ENCODE data around the gene TMEM176A. TPM values are rescaled to one million over a fixed set of nuclear protein-coding genes. Genes with fewer than 3 reads are reported as not detected.

Gene TMEM176A
- polyA plus RNA-seq, 1 donor (not counting 4 experiments of a cell fraction or from before 2014, with no cell fraction given) = not detected

DNA sequence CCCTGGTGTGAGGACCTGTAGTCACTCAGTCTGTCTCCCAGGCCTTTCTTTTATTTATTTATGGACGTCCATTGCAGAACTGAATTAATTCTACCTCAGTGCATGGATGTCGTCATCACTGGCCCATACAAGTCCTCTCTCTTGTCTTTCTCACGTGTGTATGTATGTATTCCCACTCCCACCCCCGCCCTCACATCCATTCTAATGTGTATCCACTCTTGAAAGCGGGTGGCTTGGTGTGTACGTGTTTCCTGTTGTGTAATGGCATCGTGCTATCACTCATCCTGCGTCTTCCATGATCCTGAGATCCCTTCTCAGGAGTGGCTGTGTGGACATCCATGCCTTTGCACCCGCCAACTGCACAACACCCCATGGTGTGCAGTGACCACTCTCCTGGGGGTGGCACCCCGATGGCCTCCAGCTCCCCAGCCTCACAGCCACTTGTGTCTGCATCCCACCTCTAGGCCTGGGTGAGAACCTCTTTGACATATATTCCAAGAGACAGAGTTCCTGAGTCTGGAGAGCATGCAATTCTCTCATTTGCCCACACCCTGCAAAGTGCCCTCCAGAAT lies 48.7 kb downstream of the TMEM176A start:
- Histone ChIP-seq H3K4me2 (ENCODE audit: control insufficient read depth, extremely low read depth, insufficient read depth, low read depth, low read length) (no peak overlapping the region), H3K27me3 (ENCODE audit: control insufficient read depth, extremely low read depth, insufficient read depth, low read length) (peaks cover 6% of the 10 kb centered on the region), H3K9me3 (ENCODE audit: control insufficient read depth, low read depth, low read length) (no peaks in the 10 kb centered on the region), H3K27ac (ENCODE audit: control insufficient read depth, insufficient read depth, low read length) (no peak overlapping the region), H3K79me2 (ENCODE audit: control insufficient read depth, insufficient read depth, low read length) (no peaks in the 10 kb centered on the region), H3K4me3 (ENCODE audit: control insufficient read depth in 2 of 3, extremely low read depth in 1 of 3, insufficient read depth in 2 of 3, low read depth in 1 of 3, low read length in 3 of 3) (no peak overlapping the region), H3K9me1 (ENCODE audit: control insufficient read depth, extremely low read depth, insufficient read depth, low read length) (no peaks in the 10 kb centered on the region), H3K9ac (ENCODE audit: control insufficient read depth, extremely low read depth, insufficient read depth, low read length) (no peak overlapping the region), H3K4me1 (ENCODE audit: control insufficient read depth, extremely low read depth, insufficient read depth, low read length) (no peaks in the 10 kb centered on the region), H2AFZ (ENCODE audit: control insufficient read depth, low read length) (no peak overlapping the region), H4K20me1 (ENCODE audit: control insufficient read depth, extremely low read depth, insufficient read depth, low read length) (no peaks in the 10 kb centered on the region), H3K36me3 (ENCODE audit: control insufficient read depth in 2 of 2, extremely low read depth in 1 of 2, insufficient read depth in 2 of 2, low read length in 2 of 2) (no peaks in the 10 kb centered on the region)
- FAIRE-seq (no peak), DNase-seq (ENCODE audit: low read depth, low spot score) (no peak)
- TF ChIP-seq, protein P1, sequence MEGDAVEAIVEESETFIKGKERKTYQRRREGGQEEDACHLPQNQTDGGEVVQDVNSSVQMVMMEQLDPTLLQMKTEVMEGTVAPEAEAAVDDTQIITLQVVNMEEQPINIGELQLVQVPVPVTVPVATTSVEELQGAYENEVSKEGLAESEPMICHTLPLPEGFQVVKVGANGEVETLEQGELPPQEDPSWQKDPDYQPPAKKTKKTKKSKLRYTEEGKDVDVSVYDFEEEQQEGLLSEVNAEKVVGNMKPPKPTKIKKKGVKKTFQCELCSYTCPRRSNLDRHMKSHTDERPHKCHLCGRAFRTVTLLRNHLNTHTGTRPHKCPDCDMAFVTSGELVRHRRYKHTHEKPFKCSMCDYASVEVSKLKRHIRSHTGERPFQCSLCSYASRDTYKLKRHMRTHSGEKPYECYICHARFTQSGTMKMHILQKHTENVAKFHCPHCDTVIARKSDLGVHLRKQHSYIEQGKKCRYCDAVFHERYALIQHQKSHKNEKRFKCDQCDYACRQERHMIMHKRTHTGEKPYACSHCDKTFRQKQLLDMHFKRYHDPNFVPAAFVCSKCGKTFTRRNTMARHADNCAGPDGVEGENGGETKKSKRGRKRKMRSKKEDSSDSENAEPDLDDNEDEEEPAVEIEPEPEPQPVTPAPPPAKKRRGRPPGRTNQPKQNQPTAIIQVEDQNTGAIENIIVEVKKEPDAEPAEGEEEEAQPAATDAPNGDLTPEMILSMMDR (optimal IDR thresholded peaks at IDR 0.05 in 1 of 3, IDR thresholded peaks at IDR 0.05 in 1 of 3, conservative IDR thresholded peaks at IDR 0.05 in 1 of 3; ENCODE audit: extremely low read depth in 1 of 3, insufficient read depth in 2 of 3, low read length in 3 of 3) = no peak
- no peak for TF ChIP-seq EZH2 (IDR thresholded peaks at IDR 0.05; ENCODE audit: low read length)
- dilution Hi-C loops (cut with MboI; ENCODE audit: extremely low pct_ligation_motif_present, low sequenced_read_pairs) = no loop called here

GRCh38 chr7:150850273-150850672 lies 49.7 kb downstream of the TMEM176A start:
- no peak overlapping the region for H2AFZ ChIP-seq (ENCODE audit: control insufficient read depth, low read length)
- H3K79me2 ChIP-seq (ENCODE audit: control insufficient read depth, insufficient read depth, low read length) = no peaks in the 10 kb centered on the region
- no peak overlapping the region for H3K27ac ChIP-seq (ENCODE audit: control insufficient read depth, insufficient read depth, low read length)
- dilution Hi-C loops (cut with MboI; ENCODE audit: extremely low pct_ligation_motif_present, low sequenced_read_pairs) = no loop called here
- H3K36me3 ChIP-seq (ENCODE audit: control insufficient read depth in 2 of 2, extremely low read depth in 1 of 2, insufficient read depth in 2 of 2, low read length in 2 of 2) = no peaks in the 10 kb centered on the region
- no peak overlapping the region for H3K4me3 ChIP-seq (ENCODE audit: control insufficient read depth in 2 of 3, extremely low read depth in 1 of 3, insufficient read depth in 2 of 3, low read depth in 1 of 3, low read length in 3 of 3)
- no peak for DNase-seq (ENCODE audit: low read depth, low spot score)
- H3K4me1 ChIP-seq (ENCODE audit: control insufficient read depth, extremely low read depth, insufficient read depth, low read length) = no peaks in the 10 kb centered on the region
- H3K27me3 ChIP-seq (ENCODE audit: control insufficient read depth, extremely low read depth, insufficient read depth, low read length) = peaks cover 6% of the 10 kb centered on the region
- FAIRE-seq = no peak
- H3K4me2 ChIP-seq (ENCODE audit: control insufficient read depth, extremely low read depth, insufficient read depth, low read depth, low read length) = no peak overlapping the region
- no peaks in the 10 kb centered on the region for H3K9me1 ChIP-seq (ENCODE audit: control insufficient read depth, extremely low read depth, insufficient read depth, low read length)
- H3K9ac ChIP-seq (ENCODE audit: control insufficient read depth, extremely low read depth, insufficient read depth, low read length) = no peak overlapping the region
- TF ChIP-seq EZH2 (IDR thresholded peaks at IDR 0.05; ENCODE audit: low read length) = no peak
- TF ChIP-seq, protein P1 (optimal IDR thresholded peaks at IDR 0.05 in 1 of 3, IDR thresholded peaks at IDR 0.05 in 1 of 3, conservative IDR thresholded peaks at IDR 0.05 in 1 of 3; ENCODE audit: extremely low read depth in 1 of 3, insufficient read depth in 2 of 3, low read length in 3 of 3) = no peak
- H4K20me1 ChIP-seq (ENCODE audit: control insufficient read depth, extremely low read depth, insufficient read depth, low read length) = no peaks in the 10 kb centered on the region
- no peaks in the 10 kb centered on the region for H3K9me3 ChIP-seq (ENCODE audit: control insufficient read depth, low read depth, low read length)

All from keratinocyte (primary cell).